ENCODE results near the gene S100A7A.

S100A7A gene

GRCh38 chr1:153392822-153393221, 23.5 kb upstream of the S100A7A start:
- TF ChIP-seq CTCF (IDR thresholded peaks at IDR 0.05; ENCODE audit: control extremely low read depth, extremely low read depth, low read depth, missing control alignments), result no peak
- CTCF ChIA-PET, result no interaction called here
- DNase-seq (ENCODE audit: extremely low spot score), result no peak
- POLR2A ChIA-PET, result no interaction called here

- no peak for DNase-seq (ENCODE audit: extremely low spot score)
These were observed 22.4 kb upstream of the S100A7A start for GRCh38 chr1:153393926-153394325.

GRCh38 chr1:153394391-153394790, 21.9 kb upstream of the S100A7A start:
- DNase-seq (ENCODE audit: extremely low spot score), result no peak
- TF ChIP-seq CTCF (IDR thresholded peaks at IDR 0.05; ENCODE audit: control extremely low read depth, extremely low read depth, low read depth, missing control alignments), result no peak
- ChIA-PET CTCF (interaction anchor here (1.7 kb wide), 1 partner anchor 101 kb away, joined by 4 read pairs; no protein-coding TSS in a partner anchor), POLR2A (no interaction called here)

More at GRCh38 chr1:153393926-153394325, 22.4 kb upstream of the S100A7A start:
- no peak for TF ChIP-seq CTCF (IDR thresholded peaks at IDR 0.05; ENCODE audit: control extremely low read depth, extremely low read depth, low read depth, missing control alignments)
- ChIA-PET CTCF (no interaction called here), POLR2A (no interaction called here)

- TF ChIP-seq CTCF (IDR thresholded peaks at IDR 0.05; ENCODE audit: control extremely low read depth, extremely low read depth, low read depth, missing control alignments), result no peak
- CTCF ChIA-PET, result interaction anchor here (1.7 to 1.8 kb wide), 2 partner anchors 12 to 100 kb away, joined by 4 to 5 read pairs; no protein-coding TSS in a partner anchor
- POLR2A ChIA-PET, result no interaction called here
- no peak for DNase-seq (ENCODE audit: extremely low spot score)
These were observed 21.1 kb upstream of the S100A7A start for GRCh38 chr1:153395136-153395685.

GRCh38 chr1:153395776-153396175, 20.5 kb upstream of the S100A7A start:
- DNase-seq (ENCODE audit: extremely low spot score), result no peak
- TF ChIP-seq CTCF (IDR thresholded peaks at IDR 0.05; ENCODE audit: control extremely low read depth, extremely low read depth, low read depth, missing control alignments), result no peak
- ChIA-PET POLR2A (no interaction called here), CTCF (interaction anchor here (1.1 to 1.8 kb wide), 3 partner anchors 12 to 100 kb away, joined by 3 to 5 read pairs (median 4); no protein-coding TSS in a partner anchor)

- TF ChIP-seq CTCF (IDR thresholded peaks at IDR 0.05; ENCODE audit: control extremely low read depth, extremely low read depth, low read depth, missing control alignments), result no peak
- CTCF ChIA-PET, result interaction anchor here (1.1 to 3.1 kb wide), 4 partner anchors 9 to 43 kb away, joined by 3 to 13 read pairs (median 4); no protein-coding TSS in a partner anchor
- POLR2A ChIA-PET, result no interaction called here
- DNase-seq (ENCODE audit: extremely low spot score), result no peak
These were observed 19.9 kb upstream of the S100A7A start for GRCh38 chr1:153396461-153396860.

All from GM10248 (cell line).